GM23338 (cell line): ENCODE results near the gene ACD. TPM values are rescaled to one million over a fixed set of nuclear protein-coding genes. Genes with fewer than 3 reads are reported as not detected.

Experiments used
- ATAC-seq: fragments of 200-7000 bp; cut with Tn5 transposase; 3 replicates; pipeline ENCODE4 v1.9.1; 2020
- DNase-seq: peaks from one replicate; pipeline ENCODE4 v3.0.0-alpha.2; 2015; ENCODE audit warnings: low spot score
- H2AFZ ChIP-seq: fragments of 200-600 bp; sonication (generic); 2 replicates; pipeline ENCODE4 v1.8.0; 2016; ENCODE audit warnings: antibody characterized with exemption, mild to moderate bottlenecking, moderate library complexity
- H3F3A ChIP-seq: fragments of 200-600 bp; sonication (generic); replicated peaks from 2 replicates; pipeline ENCODE4 v1.8.0; 2017; ENCODE audit warnings: antibody characterized with exemption, mixed run types, low read depth
- H3K27ac ChIP-seq: fragments of 200-600 bp; sonication (generic); 2 replicates; pipeline ENCODE4 v1.6.1; 2016; ENCODE audit warnings: low read depth
- H3K27me3 ChIP-seq: fragments of 200-600 bp; sonication (generic); 2 replicates; pipeline ENCODE4 v1.8.0; 2016; ENCODE audit warnings: mild to moderate bottlenecking, mixed run types, moderate library complexity; ENCODE audit not compliant: insufficient read depth
- H3K36me3 ChIP-seq: fragments of 200-600 bp; sonication (generic); 2 replicates; pipeline ENCODE4 v1.8.0; 2016; ENCODE audit warnings: mild to moderate bottlenecking; ENCODE audit not compliant: insufficient read depth
- H3K4me1 ChIP-seq: fragments of 200-600 bp; sonication (generic); 2 replicates; pipeline ENCODE4 v1.8.0; 2016; ENCODE audit warnings: mild to moderate bottlenecking, moderate library complexity; ENCODE audit not compliant: insufficient read depth
- H3K4me2 ChIP-seq: fragments of 200-600 bp; sonication (generic); 2 replicates; pipeline ENCODE4 v1.7.1; 2017; ENCODE audit warnings: mixed run types
- H3K4me3 ChIP-seq: fragments of 200-600 bp; sonication (generic); 2 replicates; pipeline ENCODE4 v1.6.1; 2016; ENCODE audit warnings: mixed run types
- H3K79me2 ChIP-seq: fragments of 200-600 bp; sonication (generic); replicated peaks from 2 replicates; pipeline ENCODE4 v1.8.0; 2017; ENCODE audit warnings: mild to moderate bottlenecking; ENCODE audit not compliant: insufficient read depth
- H3K9me2 ChIP-seq: fragments of 200-600 bp; sonication (generic); 2 replicates; pipeline ENCODE4 v1.8.0; 2017; ENCODE audit not compliant: insufficient read depth
- H4K20me1 ChIP-seq: fragments of 200-600 bp; sonication (generic); replicated peaks from 2 replicates; pipeline ENCODE4 v1.8.0; 2017; ENCODE audit warnings: mild to moderate bottlenecking; ENCODE audit not compliant: insufficient read depth
- H3K27ac Mint-ChIP-seq: 2 replicates; pipeline ENCODE4 v1.8.0; 2020; ENCODE audit warnings: inconsistent platforms, mild to moderate bottlenecking, moderate library complexity, mixed read lengths
- H3K27me3 Mint-ChIP-seq: 3 replicates; pipeline ENCODE4 v1.8.0; 2022; ENCODE audit warnings: low read depth, mild to moderate bottlenecking, moderate library complexity, mixed read lengths, inconsistent platforms; ENCODE audit not compliant: insufficient read depth, poor library complexity
- H3K36me3 Mint-ChIP-seq: 3 replicates; pipeline ENCODE4 v1.8.0; 2021; ENCODE audit warnings: low read depth, mild to moderate bottlenecking, inconsistent platforms, moderate library complexity, mixed read lengths
- H3K4me1 Mint-ChIP-seq: 3 replicates; pipeline ENCODE4 v1.8.0; 2020; ENCODE audit warnings: mild to moderate bottlenecking, inconsistent platforms, mixed read lengths
- H3K4me3 Mint-ChIP-seq: 3 replicates; pipeline ENCODE4 v1.8.0; 2021; ENCODE audit warnings: moderate library complexity, mild to moderate bottlenecking, inconsistent platforms, mixed read lengths
- H3K9me3 Mint-ChIP-seq: 3 replicates; pipeline ENCODE4 v1.8.0; 2020; ENCODE audit warnings: moderate library complexity, mild to moderate bottlenecking, inconsistent platforms, mixed read lengths
- CREB1 ChIP-seq: fragments of 250-450 bp; sonication (Bioruptor Pico); IDR thresholded peaks from 2 replicates; pipeline ENCODE4 v1.5.0; 2020; ENCODE audit warnings: low read depth, mild to moderate bottlenecking, moderate library complexity
- CTCF ChIP-seq, 2 experiments: fragments of 200-600 bp in 1 of 2; sonication (generic) in 1 of 2; conservative IDR thresholded peaks; 2 replicates each; pipeline versions ENCODE4 v1.5.1 to v1.6.1; 2016 to 2017; ENCODE audit warnings: antibody characterized with exemption in 2 of 2, low read depth in 2 of 2, mild to moderate bottlenecking in 2 of 2, moderate library complexity in 1 of 2
- ETS1 ChIP-seq: IDR thresholded peaks from 2 replicates; pipeline ENCODE4 v1.6.1; 2016; ENCODE audit warnings: antibody characterized with exemption
- EZH2 ChIP-seq: fragments of 200-600 bp; sonication (generic); IDR thresholded peaks from one replicate; pipeline ENCODE4 v1.8.0; 2017; ENCODE audit warnings: antibody characterized with exemption, mild to moderate bottlenecking, low read depth; ENCODE audit not compliant: unreplicated experiment
- EZH2phosphoT487 ChIP-seq: fragments of 200-600 bp; sonication (generic); IDR thresholded peaks from one replicate; pipeline ENCODE4 v1.8.1; 2018; ENCODE audit warnings: antibody characterized with exemption; ENCODE audit not compliant: unreplicated experiment
- JUNB ChIP-seq: IDR thresholded peaks from one replicate; pipeline ENCODE4 v1.6.1; 2016; ENCODE audit warnings: antibody characterized with exemption; ENCODE audit not compliant: unreplicated experiment
- NANOG ChIP-seq: IDR thresholded peaks from 2 replicates; pipeline ENCODE4 v1.6.1; 2016; ENCODE audit warnings: antibody characterized with exemption, borderline replicate concordance
- POLR2AphosphoS5 ChIP-seq: IDR thresholded peaks from 2 replicates; pipeline ENCODE4 v1.6.1; 2016; ENCODE audit warnings: antibody characterized with exemption, low read depth
- REST ChIP-seq: IDR thresholded peaks from one replicate; pipeline ENCODE4 v1.6.1; 2018; ENCODE audit warnings: antibody characterized with exemption; ENCODE audit not compliant: unreplicated experiment
- STAT1 ChIP-seq: IDR thresholded peaks from one replicate; pipeline ENCODE4 v1.6.1; 2016; ENCODE audit warnings: antibody characterized with exemption; ENCODE audit not compliant: unreplicated experiment
- ZNF114 ChIP-seq: fragments of 250-450 bp; sonication (Bioruptor Pico); IDR thresholded peaks from 2 replicates; pipeline ENCODE4 v1.5.0; 2020; ENCODE audit warnings: mild to moderate bottlenecking, moderate library complexity
- ZNF462 ChIP-seq: fragments of 250-450 bp; sonication (Bioruptor Pico); IDR thresholded peaks from 2 replicates; pipeline ENCODE4 v1.5.0; 2020; ENCODE audit warnings: mild to moderate bottlenecking, moderate library complexity
- polyA plus RNA-seq: library from polyadenylated mRNA; unstranded; fragments of >200 nt; fragmentation: Nextera tagmentation; extraction: Ambion mirVana; gene quantifications from 2 replicates; pipeline ENCODE4 v1.2.1, GENCODE V29; 2016
- total RNA-seq: library from RNA; depleted of rRNA; stranded (reverse); fragments of >200 nt; shearing (Covaris generic); gene quantifications from 2 replicates; pipeline ENCODE4 v1.2.3, GENCODE V29; 2014

The ACD gene
- total and polyA plus RNA-seq, 2 experiments from 2014 or later: 38.7 to 51.7 TPM

- peaks cover 26% of the 10 kb centered on the region for H3K27me3 Mint-ChIP-seq
- Histone ChIP-seq H3K27me3 (peaks cover 10% of the 10 kb centered on the region), H3K36me3 (no peaks in the 10 kb centered on the region), H3K4me2 (peak overlapping the region; percentile 93), H3K9me2 (no peaks in the 10 kb centered on the region), H2AFZ (peak overlapping the region; percentile 91; the same call in 1 of the 2 replicates), H3K27ac (no peak overlapping the region), H3K79me2 (no peaks in the 10 kb centered on the region), H3K4me3 (peak overlapping the region; percentile 90), H3F3A (peaks cover 23% of the 10 kb centered on the region), H4K20me1 (0 out of 2 replicates have a peak, but pooled peaks cover 5% of the 10 kb centered on the region), H3K4me1 (peaks cover 7% of the 10 kb centered on the region; the same call in 1 of the 2 replicates)
- no peaks in the 10 kb centered on the region for H3K9me3 Mint-ChIP-seq
- H3K4me1 Mint-ChIP-seq: peaks cover 10% of the 10 kb centered on the region
- peak overlapping the region; percentile 76; the same call in 2 of the 3 replicates for H3K4me3 Mint-ChIP-seq
- H3K27ac Mint-ChIP-seq: no peak overlapping the region
- DNase-seq: no peak
- ATAC-seq: no peak
- H3K36me3 Mint-ChIP-seq: peaks cover 3% of the 10 kb centered on the region
- no peak for TF ChIP-seq REST
- TF ChIP-seq ZNF462 (CRISPR knock-in tag): no peak
- no peak for TF ChIP-seq STAT1
- TF ChIP-seq ZNF114 (CRISPR knock-in tag): no peak
- no peak; the same call in 1 of the 2 replicates for TF ChIP-seq POLR2AphosphoS5
- TF ChIP-seq EZH2phosphoT487: no peak
- TF ChIP-seq JUNB: no peak
- no peak for TF ChIP-seq NANOG
- TF ChIP-seq CREB1 (CRISPR knock-in tag): no peak
- no peak for TF ChIP-seq ETS1
- no peak for TF ChIP-seq EZH2
- TF ChIP-seq CTCF (conservative IDR thresholded peaks at IDR 0.05; ENCODE audit: low read depth in 2 of 2): no peak
Observed at GRCh38 chr16:67667453-67667816, 7.4 kb upstream of the ACD start.
